Activated CD8-positive, alpha-beta memory T cell treated with anti-CD3 and anti-CD28 coated beads for 1 hour (primary cell): ENCODE data around the gene FAM170B.

Source experiments
- DNase-seq, 2 donors: peaks; one replicate each; pipeline ENCODE4 v3.0.0-alpha.2; 2020; ENCODE audit warnings: low read depth in 1 of 2; ENCODE audit errors: extremely low read depth in 1 of 2

Gene FAM170B

DNA sequence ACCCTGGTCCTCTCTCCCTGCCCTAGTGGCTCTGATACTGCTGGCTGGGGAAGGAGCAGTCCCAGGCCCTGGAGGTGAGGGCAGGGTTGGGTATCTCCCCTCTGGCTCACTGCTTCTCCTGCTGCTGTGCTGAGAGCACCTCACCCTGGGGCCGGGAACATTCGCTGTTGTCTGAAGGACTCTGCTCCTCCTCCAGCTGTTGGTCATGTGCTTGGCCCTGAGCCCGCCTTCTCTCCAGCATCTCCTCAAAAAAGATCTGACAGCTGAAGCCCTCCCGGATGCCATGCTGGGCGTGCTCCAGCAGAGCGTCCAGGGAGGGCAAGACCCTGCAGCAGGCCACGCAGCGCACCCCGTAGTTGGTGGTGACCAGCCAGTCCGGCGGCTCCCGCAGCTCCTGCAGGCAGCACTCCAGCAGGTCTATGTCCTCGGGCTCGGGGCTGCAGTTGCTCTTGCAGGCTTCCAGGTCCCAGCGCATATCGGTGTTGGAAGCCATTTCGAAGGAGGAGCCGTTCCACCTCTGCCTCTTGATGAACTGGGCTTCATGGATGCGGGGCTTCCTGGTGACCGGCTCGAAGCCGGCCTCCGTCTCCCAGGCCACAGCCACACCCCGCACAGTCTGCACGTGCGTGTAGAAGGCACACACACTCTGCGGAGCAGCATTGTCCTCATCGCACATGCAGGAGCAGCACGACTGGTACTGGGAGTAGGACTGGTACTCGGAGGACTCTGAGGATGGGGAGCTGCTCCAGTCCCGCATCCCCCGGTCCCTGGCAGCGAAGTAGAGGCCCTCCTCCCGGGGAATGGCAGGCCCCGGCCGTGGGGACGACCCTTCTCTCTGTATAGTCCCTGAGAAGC, 2.1 kb downstream of the FAM170B start:
- DNase-seq, result no peak

- no peak for DNase-seq
Observed at GRCh38 chr10:49129376-49129775, 4.4 kb downstream of the FAM170B start.

- no peak for DNase-seq
Observed at GRCh38 chr10:49128854-49129253, 5.0 kb downstream of the FAM170B start.

DNA sequence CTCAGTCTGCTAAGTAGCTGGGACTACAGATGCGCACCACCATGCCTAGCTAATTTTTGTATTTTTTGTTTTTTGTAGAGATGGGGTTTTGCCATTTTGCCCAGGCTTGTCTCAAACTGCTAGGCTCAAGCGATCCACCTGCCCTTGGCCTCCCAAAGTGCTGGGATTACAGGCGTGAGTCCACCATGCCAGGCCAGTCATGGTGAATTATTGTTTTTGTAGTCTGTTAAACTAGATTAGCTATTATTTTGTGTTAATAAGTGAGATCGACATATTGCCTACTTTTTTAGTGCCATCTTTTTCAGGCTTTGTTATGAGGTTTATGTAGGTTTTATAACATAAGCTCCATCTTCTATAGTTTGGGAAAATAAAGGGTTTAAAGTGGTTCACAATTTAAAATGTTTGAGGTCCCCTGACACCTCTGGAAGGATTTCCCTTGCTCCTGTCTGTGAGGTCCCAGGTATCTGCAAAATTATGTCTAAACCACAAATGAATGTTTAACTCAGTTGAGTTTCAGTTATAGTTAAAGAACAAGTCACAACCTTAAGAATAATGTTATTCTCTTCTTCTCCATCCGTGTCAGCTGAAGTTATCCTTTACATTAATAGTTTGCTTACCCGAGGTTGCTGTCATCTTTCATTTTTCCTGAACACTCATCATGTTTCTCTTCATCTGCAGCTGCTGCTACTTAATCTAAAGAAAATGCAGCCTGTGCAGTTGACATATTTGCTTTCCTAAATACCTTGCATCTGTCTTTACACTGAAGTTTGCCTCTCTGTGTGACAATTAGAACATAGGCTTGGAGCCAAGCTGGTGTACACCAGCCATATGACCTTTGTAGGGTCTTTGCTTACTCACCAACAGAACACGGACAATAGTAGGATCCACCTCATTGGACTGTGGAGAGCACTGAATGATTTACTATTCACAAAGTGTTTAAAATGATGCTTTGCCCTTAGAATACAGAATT, 9.6 kb downstream of the FAM170B start:
- no peak for DNase-seq

GRCh38 chr10:49120911-49121310, 12.9 kb downstream of the FAM170B start:
- no peak for DNase-seq

GRCh38 chr10:49119746-49120145, 14.1 kb downstream of the FAM170B start:
- DNase-seq, result no peak

DNA sequence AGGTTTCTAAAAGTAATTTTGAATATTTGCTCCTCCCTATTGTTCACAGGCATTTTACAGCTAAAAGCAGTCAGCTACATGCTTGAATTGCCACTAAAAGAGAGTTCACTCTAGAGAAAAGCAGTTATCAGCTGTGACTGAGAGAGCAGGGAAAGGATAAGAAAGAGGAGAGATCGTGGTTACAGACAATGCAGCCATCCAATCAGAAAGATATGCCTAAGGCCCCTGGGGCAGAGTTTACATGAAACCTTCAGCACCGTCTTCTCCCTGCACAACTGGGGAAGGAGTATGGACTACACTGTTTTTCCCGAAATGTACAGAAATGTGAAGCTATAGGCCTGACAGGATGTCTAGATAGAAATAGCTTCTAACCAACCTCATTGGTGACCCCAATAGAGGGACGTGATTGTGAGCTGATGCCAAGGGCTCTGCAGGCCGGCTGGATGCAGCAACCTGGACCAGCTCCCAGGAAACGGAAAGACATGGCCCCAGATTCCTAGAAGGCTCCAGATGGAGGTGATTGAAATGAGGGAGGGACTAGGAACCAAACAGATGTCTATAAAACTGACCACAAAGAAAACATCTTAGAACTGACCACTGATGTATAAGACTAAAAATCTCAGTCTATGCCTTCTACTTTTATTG, 15.3 kb downstream of the FAM170B start:
- no peak for DNase-seq

- DNase-seq, result no peak
Observed at GRCh38 chr10:49117376-49118070, 16.3 kb downstream of the FAM170B start.

GRCh38 chr10:49116509-49117375, 17.1 kb downstream of the FAM170B start:
- no peak for DNase-seq

- no peak for DNase-seq
Observed at GRCh38 chr10:49115796-49116508, 17.9 kb downstream of the FAM170B start.

DNA sequence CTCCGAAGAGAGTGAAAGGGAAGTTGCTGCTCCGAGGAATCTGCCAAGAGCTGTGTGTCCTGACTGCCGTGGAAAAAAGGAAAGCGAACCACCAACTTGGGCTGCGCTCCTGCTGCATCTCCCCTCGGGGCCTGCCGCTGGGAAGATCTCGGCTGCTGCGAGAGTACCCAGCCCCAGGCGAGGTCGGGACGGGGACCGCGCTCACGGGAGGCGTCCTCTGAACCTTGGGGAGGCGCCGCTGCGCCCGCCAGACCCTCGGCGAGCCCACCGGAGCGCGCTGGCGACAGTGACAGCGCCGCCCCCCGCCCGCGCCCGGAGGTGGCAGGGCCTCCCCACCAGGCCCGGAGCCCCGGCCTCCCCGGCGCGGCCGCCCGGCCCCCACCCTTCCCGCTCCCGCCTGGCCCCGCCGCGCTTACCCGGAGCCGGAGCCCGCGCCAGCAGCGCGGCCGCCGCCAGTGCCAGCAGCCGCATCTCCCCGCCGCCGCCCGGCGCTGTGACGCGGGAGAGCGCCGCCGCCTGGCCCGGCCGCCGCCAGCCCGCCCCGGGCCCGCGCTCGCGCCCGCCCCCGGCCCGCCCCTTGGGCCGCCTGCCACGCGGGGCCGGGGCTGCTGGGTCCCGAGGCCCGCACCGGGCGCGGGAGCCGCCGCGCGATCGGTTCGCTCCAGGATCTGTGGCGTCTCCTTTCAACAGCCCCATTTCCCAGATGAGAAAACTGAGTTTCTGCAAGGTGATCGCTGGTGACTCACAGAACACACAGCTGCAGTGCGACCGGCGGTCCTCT, 18.6 kb downstream of the FAM170B start, which contains the start of gene VSTM4:
Gene VSTM4 (minus strand): TSS at position 508 of the 781 bp plus-strand sequence. CDS start 37 bp downstream, at position 471.
- no peak for DNase-seq

- no peak for DNase-seq
Observed at GRCh38 chr10:49114718-49115014, 19.2 kb downstream of the FAM170B start.

DNA sequence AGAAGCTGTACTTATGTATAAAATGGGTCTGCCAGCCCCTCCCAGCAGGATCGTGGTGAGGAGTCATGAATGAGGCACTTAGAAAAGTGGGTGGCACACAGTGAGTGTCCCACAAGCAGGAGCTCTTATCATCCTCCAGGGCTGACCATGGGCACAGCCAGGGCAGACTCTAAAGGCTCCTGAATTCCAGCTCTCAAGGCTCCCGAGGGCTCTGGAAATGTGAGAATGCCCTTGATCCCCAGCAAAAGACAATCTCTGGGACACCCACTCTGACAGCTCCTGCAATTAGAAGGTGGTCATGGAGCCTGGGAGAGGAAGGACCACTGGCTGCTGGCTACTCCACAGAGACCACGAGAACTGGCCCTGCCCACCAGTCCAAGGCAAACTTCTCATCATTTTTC, 20.1 kb downstream of the FAM170B start:
- DNase-seq, result no peak

- DNase-seq, result no peak
Observed at GRCh38 chr10:49112851-49113250, 21.0 kb downstream of the FAM170B start.

DNA sequence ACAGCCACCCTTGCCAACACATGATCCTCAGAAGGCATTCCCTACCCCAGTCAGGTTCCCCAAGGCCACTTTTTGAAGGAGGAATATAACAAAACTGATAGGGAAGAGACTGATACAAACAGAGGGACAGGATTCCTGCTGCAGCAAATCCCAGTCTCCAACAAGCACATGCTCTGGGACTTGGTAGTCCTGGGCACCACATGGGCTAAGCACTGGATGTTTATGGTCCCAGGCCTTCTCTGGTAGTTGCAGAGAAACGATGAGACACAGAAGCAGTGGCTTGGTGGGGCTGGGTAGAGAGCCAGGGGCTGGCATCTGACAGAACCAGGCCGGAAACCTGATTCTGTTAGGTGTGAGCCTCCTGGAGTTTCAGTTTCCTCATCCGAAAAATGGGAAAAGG, 21.7 kb downstream of the FAM170B start:
- no peak for DNase-seq

- DNase-seq, result no peak
Observed at GRCh38 chr10:49111320-49111698, 22.5 kb downstream of the FAM170B start.

DNA sequence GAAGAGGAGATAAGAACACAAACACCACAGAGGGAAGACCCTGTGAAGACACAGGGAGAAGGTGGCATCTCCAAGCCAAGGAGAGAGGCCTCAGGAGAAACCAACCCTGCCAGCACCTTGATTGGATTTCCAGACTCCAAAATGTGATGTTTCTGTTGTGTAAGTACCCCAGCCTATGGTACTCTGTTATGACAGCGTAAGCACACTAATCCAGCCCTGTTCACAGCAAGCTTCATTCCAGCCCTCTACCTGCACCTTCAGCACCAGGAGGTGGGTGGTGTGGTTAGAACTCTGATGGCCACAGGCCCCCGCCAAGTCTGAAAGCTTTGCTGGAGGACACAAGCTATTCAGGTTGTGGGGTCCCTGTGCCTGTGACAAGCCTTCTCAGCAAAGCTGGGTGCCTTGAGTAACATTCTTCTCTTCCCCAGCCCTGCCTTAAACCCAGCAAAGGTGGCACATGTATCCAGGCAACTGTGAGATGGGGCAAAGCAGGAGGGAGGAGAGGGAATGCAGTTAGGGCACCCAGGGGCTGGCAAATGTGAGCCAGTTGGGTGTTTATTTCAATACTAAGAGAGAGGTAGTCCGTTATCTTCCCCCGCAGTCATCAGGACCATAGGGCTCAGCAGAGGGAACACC, 23.0 kb downstream of the FAM170B start:
- no peak for DNase-seq
